ENCODE measurements around the gene SPTLC3.
"Not testable (repeated sequence)": the region's sequence is repeated elsewhere in the genome, so short reads cannot be mapped to it uniquely, and the experiment has no call there.

- TF ChIP-seq, protein P1, sequence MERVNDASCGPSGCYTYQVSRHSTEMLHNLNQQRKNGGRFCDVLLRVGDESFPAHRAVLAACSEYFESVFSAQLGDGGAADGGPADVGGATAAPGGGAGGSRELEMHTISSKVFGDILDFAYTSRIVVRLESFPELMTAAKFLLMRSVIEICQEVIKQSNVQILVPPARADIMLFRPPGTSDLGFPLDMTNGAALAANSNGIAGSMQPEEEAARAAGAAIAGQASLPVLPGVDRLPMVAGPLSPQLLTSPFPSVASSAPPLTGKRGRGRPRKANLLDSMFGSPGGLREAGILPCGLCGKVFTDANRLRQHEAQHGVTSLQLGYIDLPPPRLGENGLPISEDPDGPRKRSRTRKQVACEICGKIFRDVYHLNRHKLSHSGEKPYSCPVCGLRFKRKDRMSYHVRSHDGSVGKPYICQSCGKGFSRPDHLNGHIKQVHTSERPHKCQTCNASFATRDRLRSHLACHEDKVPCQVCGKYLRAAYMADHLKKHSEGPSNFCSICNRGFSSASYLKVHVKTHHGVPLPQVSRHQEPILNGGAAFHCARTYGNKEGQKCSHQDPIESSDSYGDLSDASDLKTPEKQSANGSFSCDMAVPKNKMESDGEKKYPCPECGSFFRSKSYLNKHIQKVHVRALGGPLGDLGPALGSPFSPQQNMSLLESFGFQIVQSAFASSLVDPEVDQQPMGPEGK (CRISPR knock-in tag; IDR thresholded peaks at IDR 0.05; ENCODE audit: borderline replicate concordance), result not testable (repeated sequence)
- TF ChIP-seq TCF4, BACH2 (CRISPR knock-in tag; IDR thresholded peaks at IDR 0.05; ENCODE audit: borderline replicate concordance): not testable (repeated sequence)
- TF ChIP-seq, protein P2, sequence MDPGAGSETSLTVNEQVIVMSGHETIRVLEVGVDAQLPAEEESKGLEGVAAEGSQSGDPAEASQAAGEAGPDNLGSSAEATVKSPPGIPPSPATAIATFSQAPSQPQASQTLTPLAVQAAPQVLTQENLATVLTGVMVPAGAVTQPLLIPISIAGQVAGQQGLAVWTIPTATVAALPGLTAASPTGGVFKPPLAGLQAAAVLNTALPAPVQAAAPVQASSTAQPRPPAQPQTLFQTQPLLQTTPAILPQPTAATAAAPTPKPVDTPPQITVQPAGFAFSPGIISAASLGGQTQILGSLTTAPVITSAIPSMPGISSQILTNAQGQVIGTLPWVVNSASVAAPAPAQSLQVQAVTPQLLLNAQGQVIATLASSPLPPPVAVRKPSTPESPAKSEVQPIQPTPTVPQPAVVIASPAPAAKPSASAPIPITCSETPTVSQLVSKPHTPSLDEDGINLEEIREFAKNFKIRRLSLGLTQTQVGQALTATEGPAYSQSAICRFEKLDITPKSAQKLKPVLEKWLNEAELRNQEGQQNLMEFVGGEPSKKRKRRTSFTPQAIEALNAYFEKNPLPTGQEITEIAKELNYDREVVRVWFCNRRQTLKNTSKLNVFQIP (CRISPR knock-in tag; IDR thresholded peaks at IDR 0.05; ENCODE audit: borderline replicate concordance, low read depth), result not testable (repeated sequence)
These were observed 29.1 kb upstream of the SPTLC3 start for GRCh38 chr20:12979713-12980112.

All from SK-N-SH treated with all-trans-retinoic acid at 6 μM for 48 hours (cell line).